Measurements from ENCODE around the gene MESP2.

Gene MESP2

DNA sequence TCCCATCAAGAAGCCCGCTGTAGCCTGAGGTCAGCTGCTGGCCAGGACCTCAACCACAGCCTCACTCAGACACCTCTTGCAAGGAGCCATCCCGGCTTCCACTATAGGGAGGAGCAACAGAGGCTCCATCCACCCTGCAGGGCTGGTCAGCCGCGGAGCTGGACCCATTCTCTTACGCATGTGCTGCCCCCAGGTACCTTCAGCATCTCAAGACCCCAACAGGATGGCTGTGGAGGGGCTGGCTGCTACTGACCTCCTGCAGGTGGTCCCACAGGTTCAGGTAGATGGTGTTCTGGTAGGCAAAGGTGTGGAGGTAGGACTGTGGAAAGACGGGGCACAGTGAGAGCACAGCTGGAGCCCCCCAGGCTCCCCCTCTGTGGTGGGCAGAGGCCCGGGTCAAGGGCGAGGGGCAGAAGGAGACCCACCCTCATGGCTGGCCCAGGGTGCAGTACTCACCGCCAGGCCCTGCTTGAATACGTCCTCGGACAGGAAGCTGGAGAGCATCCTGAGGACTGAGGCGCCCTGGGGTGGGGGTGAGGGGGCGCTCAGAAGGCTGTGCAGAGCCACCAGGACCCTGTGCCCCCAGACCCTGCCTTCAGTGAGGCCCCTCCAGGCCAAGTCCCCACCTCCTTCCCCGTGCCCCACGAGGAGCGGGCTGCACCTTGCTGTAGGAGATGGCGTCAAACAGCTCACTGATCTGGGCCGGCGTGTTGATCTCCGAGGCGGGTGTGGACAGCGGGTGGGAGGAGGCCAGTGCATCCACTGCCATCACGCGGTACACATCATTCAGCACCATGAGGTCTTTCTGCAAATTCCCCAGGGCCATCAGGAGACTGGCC, 27.1 kb downstream of the MESP2 start:
- no peak for DNase-seq (ENCODE audit: low spot score)

DNA sequence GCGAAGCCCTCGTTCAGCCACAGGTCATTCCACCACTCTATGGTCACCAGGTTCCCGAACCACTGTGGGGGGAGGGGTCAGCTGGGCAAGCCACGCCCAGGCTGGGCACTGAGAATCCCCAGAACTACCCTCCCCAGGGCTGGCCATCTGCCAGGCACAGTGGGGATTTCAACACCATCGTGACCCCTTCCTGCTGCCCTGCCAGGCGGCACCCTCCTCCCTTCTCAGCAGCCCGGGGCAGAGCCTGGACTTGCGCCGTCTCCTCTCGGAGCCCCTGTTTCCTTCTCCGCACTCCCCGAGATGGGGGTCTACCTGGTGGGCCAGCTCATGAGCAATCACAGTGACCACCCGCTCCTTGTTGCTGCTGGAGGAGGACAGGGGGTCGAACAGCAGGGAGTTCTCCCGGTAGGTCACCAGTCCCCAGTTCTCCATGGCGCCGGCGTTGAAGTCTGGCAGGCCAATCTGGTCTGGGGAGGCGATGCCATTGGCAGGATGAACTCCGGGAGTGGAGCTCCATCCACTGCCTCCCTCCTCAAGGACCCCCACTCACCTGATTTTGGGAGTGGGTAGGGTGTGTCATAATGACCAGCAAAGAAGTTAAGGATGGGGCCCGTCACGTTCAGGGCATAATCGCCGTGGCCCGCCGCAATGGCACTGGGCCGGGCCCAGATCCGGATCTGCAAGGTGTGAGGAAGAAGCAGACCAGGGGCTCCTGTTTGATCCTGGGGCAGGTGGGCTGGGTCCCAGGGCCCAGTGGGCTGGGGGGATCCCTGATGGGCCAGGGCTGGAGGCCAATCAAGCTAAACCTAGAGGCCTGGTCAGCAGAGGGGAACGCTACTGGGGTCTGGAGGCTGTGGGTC, 28.0 kb downstream of the MESP2 start:
- DNase-seq (ENCODE audit: low spot score) = no peak

DNA sequence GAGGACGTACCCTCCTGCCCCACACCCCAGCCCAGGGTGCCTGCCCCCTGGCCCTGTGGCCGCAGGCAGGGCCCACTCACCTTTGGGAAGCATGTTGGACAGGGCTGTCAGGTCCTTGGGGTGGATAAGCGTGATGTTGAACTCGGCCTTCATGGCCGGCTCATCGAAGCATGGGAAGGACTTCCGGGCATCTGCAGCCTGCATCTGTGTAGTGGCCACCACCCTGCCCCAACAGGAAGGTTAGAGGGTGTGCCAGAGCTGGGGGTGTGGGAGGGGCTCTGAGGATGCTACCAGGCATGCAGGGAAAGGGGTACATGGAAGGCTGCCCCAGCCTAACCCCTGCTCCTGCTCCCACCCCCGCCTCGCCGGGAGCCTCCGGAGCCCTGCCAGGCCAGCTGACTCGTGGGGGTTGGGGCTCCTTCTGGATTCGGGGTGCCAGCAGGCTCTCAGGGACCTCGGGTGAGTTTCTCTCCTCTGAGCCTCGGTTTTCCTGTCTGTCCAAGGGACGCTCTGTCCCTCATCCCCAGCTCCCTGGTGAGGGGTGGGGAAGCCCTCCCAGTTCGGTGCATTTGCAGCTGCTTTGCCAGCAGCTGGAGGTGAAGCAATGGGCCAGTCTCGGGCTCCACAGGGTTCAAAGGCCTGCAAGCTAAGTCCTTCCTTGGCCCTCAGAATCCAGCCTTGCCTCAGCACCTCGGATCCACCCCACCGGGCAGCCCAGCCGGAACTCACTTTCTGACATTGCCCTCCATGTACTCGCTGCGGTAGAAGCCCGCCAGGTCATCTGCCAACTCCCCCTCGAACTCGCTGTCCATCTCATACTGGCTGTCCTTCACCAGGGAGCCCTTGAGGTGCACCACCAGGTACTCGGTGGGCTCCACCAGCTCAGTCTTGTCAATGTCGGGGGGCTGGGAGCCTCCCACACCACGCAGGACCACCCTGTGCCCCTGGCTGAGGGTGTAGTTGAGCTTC, 29.4 kb downstream of the MESP2 start:
- DNase-seq (ENCODE audit: low spot score) = no peak

DNA sequence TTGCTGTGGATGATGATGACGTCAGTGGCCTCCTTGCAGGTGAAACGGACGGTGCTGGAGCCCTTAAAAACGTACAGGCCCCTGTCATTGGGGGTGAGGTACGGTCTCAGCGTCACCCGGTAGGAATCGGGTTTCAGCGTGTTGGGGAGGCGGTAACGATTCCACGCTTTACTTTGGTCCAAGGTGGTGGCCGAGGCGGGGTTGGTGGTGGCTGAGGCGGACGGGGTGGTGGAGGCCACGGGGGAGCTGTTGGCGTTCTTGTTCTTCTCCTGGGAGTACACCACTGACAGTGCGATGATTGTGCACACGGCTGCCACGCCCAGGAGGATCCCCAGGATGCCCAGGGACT, 30.1 kb downstream of the MESP2 start:
- DNase-seq (ENCODE audit: low spot score) = no peak

DNA sequence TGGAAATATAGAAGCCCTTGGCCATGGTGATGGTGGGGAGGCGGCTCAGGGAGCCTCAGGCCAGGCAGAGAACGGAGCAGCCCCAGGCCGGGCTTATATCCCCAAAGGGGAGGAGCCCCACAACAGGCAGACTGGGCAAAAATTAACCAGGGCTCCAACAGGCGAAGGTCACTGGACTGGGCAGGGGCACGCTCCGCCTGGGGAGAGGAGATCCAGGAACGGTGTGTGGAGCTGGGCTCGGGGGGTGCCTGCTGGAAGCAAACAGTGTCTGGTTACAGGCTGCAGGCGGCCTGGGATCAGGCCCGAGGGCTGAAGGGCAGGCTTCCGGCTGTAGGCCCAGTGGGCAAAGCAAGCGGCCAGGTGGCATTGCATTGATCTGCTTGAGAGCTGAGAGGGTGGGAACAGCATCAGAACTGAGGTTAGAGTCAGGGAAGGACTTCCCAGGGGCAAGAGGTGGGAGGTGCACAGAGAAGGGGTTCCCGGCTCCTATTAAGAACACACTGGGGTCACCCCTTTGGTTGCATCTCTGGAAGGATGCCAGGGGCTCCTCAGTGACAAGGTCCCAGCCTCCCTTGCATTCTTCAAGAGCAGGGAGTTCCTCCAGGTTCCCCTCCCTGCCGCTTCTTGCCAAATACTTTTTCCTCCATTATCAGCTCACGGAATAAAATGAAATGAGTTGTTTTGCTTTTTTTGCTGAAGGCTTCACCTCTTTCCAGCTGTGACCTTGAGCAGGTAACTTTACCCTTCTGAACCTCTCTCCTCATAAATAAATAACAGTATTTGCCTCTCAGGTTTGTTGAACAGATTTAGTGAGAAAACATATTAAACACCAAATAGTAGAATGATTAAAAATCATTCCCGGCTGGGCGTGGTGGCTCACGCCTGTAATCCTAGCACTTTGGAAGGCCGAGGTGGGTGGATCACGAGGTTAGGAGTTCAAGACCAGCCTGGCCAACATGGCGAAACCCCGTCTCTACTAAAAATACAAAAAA, 30.7 kb downstream of the MESP2 start:
- DNase-seq (ENCODE audit: low spot score) = no peak

DNA sequence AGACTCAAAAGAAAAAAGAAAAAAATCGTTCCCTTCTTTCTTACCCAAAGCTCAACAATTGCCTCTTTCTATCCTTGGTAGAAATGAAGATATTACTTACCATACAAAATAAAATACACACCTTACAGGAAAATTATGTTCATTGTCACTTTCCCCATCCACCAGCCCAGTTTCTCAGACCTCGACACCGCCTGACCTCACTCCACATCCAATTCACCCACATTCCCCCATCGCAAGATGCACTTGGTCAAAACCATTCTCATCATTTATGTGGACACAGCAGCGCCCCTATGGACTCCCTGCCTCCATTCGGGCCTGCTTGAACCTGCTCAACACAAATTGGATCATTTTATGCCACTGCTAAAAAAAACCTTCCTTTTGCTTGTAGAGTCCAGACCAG, 31.6 kb downstream of the MESP2 start:
- no peak for DNase-seq (ENCODE audit: low spot score)

DNA sequence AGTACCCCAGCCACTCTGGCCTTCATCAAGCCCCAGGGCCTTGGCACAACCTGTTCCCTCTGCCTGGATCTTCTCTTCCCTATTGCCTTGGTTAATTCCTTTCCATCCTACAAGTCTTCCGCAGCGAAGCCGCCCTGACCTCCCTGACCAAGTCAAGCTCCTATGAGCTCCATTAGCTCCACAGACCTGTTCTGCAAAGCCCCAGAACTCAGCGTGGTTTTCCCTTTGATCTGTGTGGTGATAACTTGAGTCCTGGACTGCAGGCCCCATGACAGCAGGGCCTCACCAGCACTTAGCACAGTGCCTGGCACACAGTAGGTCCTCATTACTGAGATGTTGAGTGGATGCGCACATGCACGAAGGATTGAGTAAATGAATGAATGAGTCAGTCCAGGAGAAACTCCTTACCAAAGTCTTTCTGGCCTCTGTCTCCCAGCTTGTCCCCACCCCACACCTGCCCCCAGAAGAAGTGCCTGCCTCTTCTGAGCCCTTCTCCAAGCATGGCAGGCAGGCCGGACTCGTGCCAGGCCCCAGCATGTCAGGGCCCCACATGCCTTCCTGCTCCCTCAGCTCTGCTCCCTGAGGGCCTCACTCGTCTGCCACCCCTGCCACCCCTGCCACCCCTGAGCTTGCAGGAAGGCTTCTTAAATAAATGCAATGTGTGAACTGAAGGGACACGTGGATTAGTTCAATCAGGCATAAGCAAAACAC, 32.2 kb downstream of the MESP2 start:
- DNase-seq (ENCODE audit: low spot score) = no peak

DNA sequence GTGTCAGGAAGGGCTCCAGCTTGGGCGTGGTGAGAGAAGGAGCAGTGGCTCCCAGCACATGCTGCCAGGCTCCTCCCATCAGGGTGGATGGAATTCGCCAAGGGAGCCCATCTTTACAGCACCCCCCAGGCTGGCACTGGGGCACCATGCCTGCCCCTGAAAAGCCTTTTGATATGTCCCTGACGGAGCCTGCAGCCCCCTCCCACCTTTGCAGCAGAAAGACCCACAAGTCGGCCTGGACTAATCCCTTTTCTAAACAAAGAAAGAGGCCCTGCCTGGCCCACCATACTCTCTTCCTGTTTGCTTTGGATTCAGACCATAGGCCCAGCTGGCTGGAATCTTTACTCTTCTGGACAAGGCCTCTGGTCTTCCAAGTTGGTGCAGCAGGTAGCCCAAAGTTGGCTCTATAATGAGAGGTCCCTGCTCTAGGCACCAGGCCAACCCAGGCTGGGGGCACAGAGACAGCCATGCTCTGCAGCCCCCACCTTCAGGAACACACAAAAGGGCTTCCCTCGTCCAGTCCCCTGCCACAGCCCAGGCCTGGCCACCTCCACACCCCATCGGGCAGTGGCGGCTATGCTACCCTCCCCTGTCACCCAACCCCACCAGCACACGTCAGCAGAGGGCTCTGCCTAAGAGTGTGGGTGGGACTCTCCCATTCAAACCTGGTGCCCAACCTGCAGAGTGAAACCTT, 33.1 kb downstream of the MESP2 start:
- no peak for DNase-seq (ENCODE audit: low spot score)

DNA sequence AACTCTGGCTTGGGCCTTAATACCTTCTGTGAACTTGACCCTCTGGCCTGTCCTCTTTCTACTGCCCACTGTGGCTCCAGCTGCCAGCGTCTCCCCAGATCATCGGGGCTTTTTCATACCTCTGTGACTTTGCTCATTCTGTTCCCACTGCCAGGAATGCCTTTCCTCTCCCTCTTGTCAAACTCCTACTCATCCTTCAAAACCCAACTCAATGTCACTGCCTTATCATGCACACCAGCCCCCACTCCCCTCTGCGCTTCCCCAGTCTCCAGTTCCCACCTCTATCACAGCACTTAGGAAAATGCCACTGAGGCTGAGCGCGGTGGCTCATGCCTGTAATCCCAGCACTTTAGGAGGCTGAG, 33.6 kb downstream of the MESP2 start:
- DNase-seq (ENCODE audit: low spot score) = no peak

DNA sequence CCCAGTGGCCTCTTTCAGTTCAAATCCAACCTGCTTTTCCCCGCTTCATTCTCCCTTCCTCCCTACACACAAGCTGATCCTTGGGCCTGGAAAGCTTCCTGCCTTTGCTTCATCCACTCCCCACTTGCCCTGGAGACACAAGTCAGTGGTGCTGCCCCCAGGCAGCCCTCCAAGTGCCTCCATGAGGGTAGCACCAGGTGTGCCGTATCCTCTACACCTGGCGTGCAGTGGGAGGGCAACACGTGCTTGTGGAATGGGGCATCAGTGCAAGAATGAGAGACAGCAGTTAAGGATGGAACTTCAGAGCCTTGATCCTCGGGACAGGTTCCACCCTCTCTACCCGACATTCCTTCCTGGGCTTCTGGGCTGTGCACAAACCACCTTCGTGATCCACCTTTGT, 34.7 kb downstream of the MESP2 start:
- no peak for DNase-seq (ENCODE audit: low spot score)

DNA sequence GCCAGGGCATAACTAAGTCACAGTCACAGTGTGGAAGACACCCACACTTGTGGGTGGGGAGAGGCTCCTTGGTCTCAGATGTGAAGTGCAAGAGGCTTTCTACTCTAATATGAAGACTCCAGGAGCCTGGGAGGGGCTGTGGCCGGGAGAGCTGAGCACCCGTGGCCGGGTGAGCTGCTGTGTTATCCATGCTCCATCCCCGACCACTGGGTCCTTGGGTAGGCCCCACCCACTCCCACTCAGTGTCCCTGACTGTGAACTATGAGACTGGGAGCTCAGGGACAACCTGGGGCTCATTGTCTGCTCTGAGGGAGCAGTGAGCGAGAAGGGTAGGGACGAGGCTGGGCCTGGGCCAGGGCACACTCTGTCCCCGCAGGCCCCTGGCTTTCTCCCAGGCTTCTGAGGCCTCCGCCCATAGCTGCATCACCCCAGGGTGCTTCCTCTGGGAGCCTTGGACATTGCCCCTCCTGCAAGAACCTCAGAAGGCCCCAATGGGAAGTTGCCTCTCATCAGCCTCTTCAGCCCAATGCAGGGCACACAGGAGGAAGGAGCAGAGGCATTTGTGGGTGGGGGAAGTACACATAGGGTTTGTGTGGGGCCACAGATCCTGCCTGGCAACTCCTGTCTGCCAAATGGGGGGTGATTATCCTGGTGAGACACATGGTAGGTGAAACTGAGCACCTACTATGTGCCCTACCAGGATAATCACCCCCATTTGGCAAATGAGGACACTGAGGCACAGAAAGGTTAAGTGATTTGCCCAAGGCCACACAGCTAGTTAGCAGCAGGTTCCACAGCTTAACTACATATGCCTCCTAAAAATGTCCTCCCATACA, 36.1 kb downstream of the MESP2 start:
- no peak for DNase-seq (ENCODE audit: low spot score)

DNA sequence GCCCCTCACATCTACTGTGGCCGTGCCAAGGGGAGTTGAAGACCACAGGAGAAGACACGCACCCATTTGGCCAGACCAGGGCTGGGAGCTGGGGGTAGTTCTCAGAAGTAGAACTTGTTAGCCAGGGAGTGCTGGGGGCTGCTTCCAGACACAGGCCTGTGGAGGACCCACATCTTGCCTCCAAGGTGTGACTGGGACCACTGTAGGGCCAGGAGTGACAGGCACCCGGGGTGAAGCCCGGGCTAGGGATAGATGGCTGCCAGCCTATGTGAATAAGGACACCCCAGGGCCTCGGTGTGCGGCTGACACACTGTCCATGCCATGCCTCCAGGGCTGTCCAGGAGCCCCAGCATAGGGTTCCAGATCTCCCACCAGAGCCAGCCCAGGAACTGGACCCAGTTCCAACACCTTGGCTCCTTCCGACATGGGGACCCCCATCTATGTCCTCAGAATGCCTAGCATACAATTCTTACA, 36.8 kb downstream of the MESP2 start:
- DNase-seq (ENCODE audit: low spot score) = no peak

DNA sequence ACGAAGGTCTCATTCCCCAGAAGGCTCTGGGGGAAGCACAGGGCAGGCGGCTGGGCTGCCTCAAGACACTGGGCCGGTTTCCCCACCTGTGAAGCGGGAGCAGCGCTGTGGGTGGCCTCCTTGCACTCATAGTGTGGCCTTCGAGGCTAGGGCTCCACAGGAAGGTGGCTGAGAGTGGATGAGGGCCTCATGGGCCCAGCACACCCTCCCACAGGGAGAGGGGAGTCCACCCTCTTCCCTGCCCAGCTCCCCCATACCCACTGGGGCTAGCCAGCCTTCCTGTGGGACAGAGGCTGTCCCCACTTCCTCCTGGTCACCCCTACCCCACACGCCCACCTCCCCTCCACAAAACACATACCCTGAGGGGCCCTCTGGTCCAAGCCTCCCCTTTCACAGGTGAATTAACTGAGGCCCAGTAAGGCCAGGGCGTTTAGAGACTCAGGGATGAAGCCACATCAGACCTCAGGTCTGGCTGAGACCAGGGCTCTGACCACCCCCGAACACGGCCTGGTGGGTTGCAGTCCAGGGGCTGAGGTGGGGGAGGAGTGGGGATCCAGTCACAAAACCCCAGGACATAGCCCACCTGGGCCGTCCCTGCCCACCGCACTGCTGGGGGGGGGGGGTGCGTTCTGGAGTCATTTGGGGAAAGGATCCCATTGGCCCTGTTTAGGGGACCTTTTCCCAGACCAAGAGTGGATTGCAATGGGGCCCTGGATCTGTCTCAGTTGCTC, 37.4 kb downstream of the MESP2 start:
- no peak for DNase-seq (ENCODE audit: low spot score)

DNA sequence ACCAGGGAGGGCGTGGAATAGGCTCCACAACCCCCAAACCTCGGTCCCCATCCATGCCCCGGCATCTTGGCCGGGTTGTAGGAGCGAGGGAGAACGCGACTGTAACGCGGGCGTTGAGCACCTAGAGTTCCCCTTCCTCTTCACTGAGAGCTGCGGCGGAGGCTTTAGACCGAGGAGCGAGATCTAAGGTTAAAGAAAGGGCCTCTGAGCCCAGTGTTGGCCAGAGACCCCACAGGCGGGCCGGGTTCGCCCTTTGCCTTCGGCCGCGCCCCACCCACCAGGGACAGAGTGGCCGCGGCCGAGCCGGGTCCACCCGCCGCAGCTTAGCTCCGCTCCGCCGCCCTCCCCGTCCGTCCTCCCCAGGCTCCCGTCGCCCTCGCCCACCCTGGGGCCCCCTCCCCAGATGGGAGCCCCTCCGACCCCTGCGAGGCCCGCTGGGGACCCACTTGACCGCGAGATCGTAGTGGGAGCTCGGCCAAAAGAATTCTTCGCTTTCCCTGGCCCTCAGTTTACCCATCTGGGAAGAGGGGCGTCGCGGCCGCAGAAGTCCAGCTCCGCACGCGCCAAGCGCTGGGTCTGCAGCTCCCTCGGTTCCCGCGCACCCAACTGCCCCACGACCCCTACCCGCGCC, 38.1 kb downstream of the MESP2 start:
- no peak for DNase-seq (ENCODE audit: low spot score)

DNA sequence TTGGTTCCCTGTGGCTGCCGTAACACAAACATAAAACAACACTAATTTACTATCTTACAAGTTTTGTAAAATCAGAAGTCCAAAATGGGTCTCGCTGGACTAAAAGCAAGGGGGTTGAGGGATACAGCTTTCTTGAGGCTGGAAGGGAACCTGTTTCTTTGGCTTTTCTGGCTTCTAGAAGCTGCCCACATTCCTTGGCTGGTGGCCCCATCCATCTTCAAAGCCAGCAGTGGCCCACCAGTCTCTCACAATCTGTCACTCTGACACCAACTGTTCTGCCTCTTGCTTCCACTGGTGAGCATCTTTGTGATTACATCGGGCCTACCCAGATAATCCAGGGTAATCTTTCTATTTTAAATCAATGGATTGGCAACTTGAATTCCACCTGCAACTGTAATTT, 39.6 kb downstream of the MESP2 start:
- DNase-seq (ENCODE audit: low spot score) = no peak

DNA sequence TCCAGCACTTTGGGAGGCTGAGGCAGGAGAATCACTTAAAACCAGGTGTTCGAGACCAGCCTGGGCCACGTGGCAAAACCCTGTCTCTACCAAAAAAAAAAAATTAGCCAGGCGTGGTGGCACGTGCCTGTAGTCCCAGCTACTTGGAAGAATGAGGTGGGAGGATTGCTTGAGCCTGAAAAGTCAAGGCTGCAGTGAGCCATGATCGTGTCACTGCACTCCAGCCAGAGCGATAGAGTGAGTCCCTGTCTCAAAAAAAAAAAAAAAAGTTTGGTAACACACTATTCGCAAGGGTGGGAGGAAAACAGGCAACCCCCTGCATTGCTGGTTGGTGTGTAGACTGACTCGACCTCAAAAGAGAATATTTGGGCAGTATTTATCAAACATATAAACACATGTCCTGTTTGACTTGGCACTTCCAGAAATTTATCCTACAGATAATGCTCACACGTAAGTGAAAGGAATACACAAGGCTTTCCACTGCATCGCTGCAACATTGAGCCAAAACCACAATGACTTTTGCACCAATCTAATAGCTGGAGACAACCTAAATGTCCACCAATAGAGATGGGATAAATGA, 41.7 kb downstream of the MESP2 start:
- no peak for DNase-seq (ENCODE audit: low spot score)

DNA sequence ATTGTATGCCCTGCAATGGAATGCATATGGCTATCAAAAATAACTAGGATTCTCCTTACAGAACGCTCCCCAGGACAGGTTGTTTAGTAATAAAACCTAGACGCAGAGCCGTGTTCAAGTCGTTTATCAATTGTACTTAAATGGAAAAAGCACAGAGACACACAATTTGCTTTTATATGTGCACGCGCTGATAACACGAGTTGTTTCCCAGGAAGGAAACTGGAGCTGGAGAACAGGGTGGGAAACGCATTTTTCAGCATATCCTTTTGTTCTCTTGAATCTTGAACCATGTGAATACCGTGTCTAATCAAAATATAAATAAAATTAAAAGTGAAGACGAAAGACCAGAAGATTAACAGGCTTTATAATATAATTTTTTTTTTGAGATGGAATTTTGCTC, 42.2 kb downstream of the MESP2 start:
- DNase-seq (ENCODE audit: low spot score) = no peak

Data from COLO829 (cell line).